ENCODE results near the gene CLDN34.

DNA sequence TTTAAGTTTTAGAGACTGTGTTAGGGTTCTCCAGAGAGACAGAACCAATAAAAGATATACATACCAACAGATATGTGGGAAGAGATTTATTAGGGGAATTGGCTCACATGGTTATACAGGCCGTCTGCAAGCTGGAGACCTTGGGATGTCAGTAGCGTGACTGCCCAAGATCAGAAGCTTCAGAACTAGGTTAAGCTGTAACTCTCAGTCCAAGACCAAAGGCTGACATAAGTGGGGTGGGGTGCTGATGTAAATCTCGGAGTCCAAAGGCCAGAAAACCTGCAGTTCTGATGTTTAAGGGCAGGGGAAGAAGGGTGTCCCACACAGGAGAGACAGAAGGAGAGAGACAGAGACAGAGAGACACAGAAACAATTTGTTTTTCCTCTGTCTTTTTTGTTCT lies 10.5 kb downstream of the CLDN34 start:
- TF ChIP-seq SP1 (IDR thresholded peaks at IDR 0.05), result no peak
- no peak for TF ChIP-seq ARNT (IDR thresholded peaks at IDR 0.05)
- TF ChIP-seq ZNF384 (IDR thresholded peaks at IDR 0.05), result no peak
- TF ChIP-seq, protein P1, sequence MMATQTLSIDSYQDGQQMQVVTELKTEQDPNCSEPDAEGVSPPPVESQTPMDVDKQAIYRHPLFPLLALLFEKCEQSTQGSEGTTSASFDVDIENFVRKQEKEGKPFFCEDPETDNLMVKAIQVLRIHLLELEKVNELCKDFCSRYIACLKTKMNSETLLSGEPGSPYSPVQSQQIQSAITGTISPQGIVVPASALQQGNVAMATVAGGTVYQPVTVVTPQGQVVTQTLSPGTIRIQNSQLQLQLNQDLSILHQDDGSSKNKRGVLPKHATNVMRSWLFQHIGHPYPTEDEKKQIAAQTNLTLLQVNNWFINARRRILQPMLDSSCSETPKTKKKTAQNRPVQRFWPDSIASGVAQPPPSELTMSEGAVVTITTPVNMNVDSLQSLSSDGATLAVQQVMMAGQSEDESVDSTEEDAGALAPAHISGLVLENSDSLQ (IDR thresholded peaks at IDR 0.05), result no peak
- no peak for TF ChIP-seq BHLHE40 (IDR thresholded peaks at IDR 0.05; ENCODE audit: borderline replicate concordance)
- no peak for TF ChIP-seq FOXK2 (IDR thresholded peaks at IDR 0.05)
- no peak for TF ChIP-seq SUZ12 (IDR thresholded peaks at IDR 0.05)
- TF ChIP-seq L3MBTL2 (conservative IDR thresholded peaks at IDR 0.05), result no peak
- no peak for TF ChIP-seq CTBP1 (IDR thresholded peaks at IDR 0.05; ENCODE audit: borderline replicate concordance)
- TF ChIP-seq ELF4 (IDR thresholded peaks at IDR 0.05), result no peak
- no peak for TF ChIP-seq TARDBP (IDR thresholded peaks at IDR 0.05)
- TF ChIP-seq NFRKB (IDR thresholded peaks at IDR 0.05), result no peak
